Karpas-422 (cell line): ENCODE data around the gene AGFG1. TPM values are rescaled to one million over a fixed set of nuclear protein-coding genes. Genes with fewer than 3 reads are reported as not detected.
"Not testable (repeated sequence)": the region's sequence is repeated elsewhere in the genome, so short reads cannot be mapped to it uniquely, and the experiment has no call there.

Experiments
- DNase-seq: peaks from one replicate; pipeline ENCODE4 v3.0.0-alpha.2; 2015
- H2AFZ ChIP-seq: fragments of 200-600 bp; sonication (generic); 2 replicates; pipeline ENCODE4 v1.6.1; 2014; ENCODE audit warnings: antibody characterized with exemption, low read length, mixed read lengths
- H3K27ac ChIP-seq: fragments of 200-600 bp; sonication (generic); 2 replicates; pipeline ENCODE4 v1.5.1; 2014; ENCODE audit warnings: mild to moderate bottlenecking, low read length, moderate library complexity
- H3K27me3 ChIP-seq: fragments of 200-600 bp; sonication (generic); 2 replicates; pipeline ENCODE4 v1.6.1; 2014; ENCODE audit warnings: low read length, mixed read lengths
- H3K36me3 ChIP-seq: fragments of 200-600 bp; sonication (generic); 2 replicates; pipeline ENCODE4 v1.6.1; 2014; ENCODE audit warnings: low read length, mixed read lengths; ENCODE audit not compliant: insufficient read depth
- H3K4me1 ChIP-seq: fragments of 200-600 bp; sonication (generic); 2 replicates; pipeline ENCODE4 v1.6.1; 2014; ENCODE audit warnings: mild to moderate bottlenecking, low read length, mixed read lengths
- H3K4me2 ChIP-seq: fragments of 200-600 bp; sonication (generic); 2 replicates; pipeline ENCODE4 v1.6.1; 2014; ENCODE audit warnings: low read length, low read depth, mild to moderate bottlenecking; ENCODE audit not compliant: poor library complexity, severe bottlenecking
- H3K4me3 ChIP-seq: fragments of 200-600 bp; sonication (generic); 2 replicates; pipeline ENCODE4 v1.5.1; 2014; ENCODE audit warnings: mild to moderate bottlenecking, antibody characterized with exemption, low read length, mixed read lengths
- H3K79me2 ChIP-seq: fragments of 200-600 bp; sonication (generic); 2 replicates; pipeline ENCODE4 v1.6.1; 2014; ENCODE audit warnings: mild to moderate bottlenecking, low read length, mixed read lengths
- H3K9ac ChIP-seq: fragments of 200-600 bp; sonication (generic); 2 replicates; pipeline ENCODE4 v1.6.0; 2014; ENCODE audit warnings: low read length
- H3K9me2 ChIP-seq: fragments of 200-600 bp; sonication (generic), shearing (Covaris generic); replicated peaks from 2 replicates; pipeline ENCODE4 v1.6.0; 2014; ENCODE audit warnings: mild to moderate bottlenecking, low read length, moderate library complexity; ENCODE audit not compliant: insufficient read depth
- H3K9me3 ChIP-seq: fragments of 300-700, 200-600 bp; sonication (generic); 2 replicates; pipeline ENCODE4 v1.6.1; 2014; ENCODE audit warnings: low read length, mixed read lengths
- H4K20me1 ChIP-seq: fragments of 200-600 bp; sonication (generic); 2 replicates; pipeline ENCODE4 v1.6.1; 2014; ENCODE audit warnings: mild to moderate bottlenecking, antibody characterized with exemption, low read length, low read depth; ENCODE audit not compliant: insufficient read depth
- total RNA-seq: library from RNA; depleted of rRNA; stranded (reverse); fragments of >200 nt; shearing (Covaris generic); gene quantifications from 2 replicates; pipeline ENCODE4 v1.2.3, GENCODE V29; 2014; ENCODE audit warnings: low replicate concordance

AGFG1 gene
- total RNA-seq, 1 experiment from 2014 or later, result 121 TPM

GRCh38 chr2:227521178-227521577 lies 49.2 kb downstream of the AGFG1 start:
- H3K9ac ChIP-seq, H3K4me2 ChIP-seq, H2AFZ ChIP-seq, H4K20me1 ChIP-seq, H3K27ac ChIP-seq, H3K4me3 ChIP-seq, H3K9me3 ChIP-seq, H3K27me3 ChIP-seq, DNase-seq, H3K9me2 ChIP-seq: not testable (repeated sequence)
- peaks cover 46% of the 10 kb centered on the region for H3K4me1 ChIP-seq
- peaks cover 23% of the 10 kb centered on the region; the same call in 1 of the 2 replicates for H3K36me3 ChIP-seq
- peaks cover 97% of the 10 kb centered on the region for H3K79me2 ChIP-seq

GRCh38 chr2:227524665-227525064 lies 52.7 kb downstream of the AGFG1 start:
- no peaks in the 10 kb centered on the region for H4K20me1 ChIP-seq
- H3K27me3 ChIP-seq, result no peaks in the 10 kb centered on the region
- H2AFZ ChIP-seq, result no peak overlapping the region
- H3K27ac ChIP-seq, result no peak overlapping the region
- peaks cover 92% of the 10 kb centered on the region for H3K79me2 ChIP-seq
- H3K36me3 ChIP-seq, result peaks cover 34% of the 10 kb centered on the region; the same call in 1 of the 2 replicates
- no peaks in the 10 kb centered on the region for H3K9me3 ChIP-seq
- H3K4me3 ChIP-seq, result no peak overlapping the region
- no peaks in the 10 kb centered on the region for H3K9me2 ChIP-seq
- H3K4me1 ChIP-seq, result peaks cover 30% of the 10 kb centered on the region
- H3K9ac ChIP-seq, result no peak overlapping the region
- no peak for DNase-seq
- H3K4me2 ChIP-seq, result no peak overlapping the region

DNA sequence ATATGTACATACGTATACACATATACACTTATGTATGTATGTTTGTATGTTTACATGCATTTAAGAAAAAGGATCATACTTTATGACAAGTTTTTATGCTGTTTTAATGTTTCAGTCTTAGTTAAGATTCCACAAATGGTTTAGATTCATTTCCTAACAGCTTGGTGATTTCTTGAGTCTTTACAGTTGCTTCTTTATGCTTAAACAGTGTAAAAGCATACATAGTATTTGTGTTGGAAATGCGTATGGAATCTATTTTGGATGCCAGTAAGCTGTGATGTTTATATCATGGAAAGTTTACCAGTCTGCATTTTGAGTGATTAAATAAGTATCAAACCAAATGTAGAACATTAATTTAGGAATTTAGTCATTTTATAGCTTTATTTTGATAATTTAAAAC lies 55.4 kb downstream of the AGFG1 start:
- H3K36me3 ChIP-seq, result peaks cover 38% of the 10 kb centered on the region; the same call in 1 of the 2 replicates
- H3K9me2 ChIP-seq, result no peaks in the 10 kb centered on the region
- peaks cover 14% of the 10 kb centered on the region for H3K4me1 ChIP-seq
- peaks cover 80% of the 10 kb centered on the region for H3K79me2 ChIP-seq
- no peak overlapping the region for H2AFZ ChIP-seq
- no peak overlapping the region for H3K9ac ChIP-seq
- no peak overlapping the region for H3K27ac ChIP-seq
- no peaks in the 10 kb centered on the region for H4K20me1 ChIP-seq
- no peak overlapping the region for H3K4me2 ChIP-seq
- H3K9me3 ChIP-seq, result no peaks in the 10 kb centered on the region
- H3K4me3 ChIP-seq, result no peak overlapping the region
- no peak for DNase-seq
- H3K27me3 ChIP-seq, result no peaks in the 10 kb centered on the region

DNA sequence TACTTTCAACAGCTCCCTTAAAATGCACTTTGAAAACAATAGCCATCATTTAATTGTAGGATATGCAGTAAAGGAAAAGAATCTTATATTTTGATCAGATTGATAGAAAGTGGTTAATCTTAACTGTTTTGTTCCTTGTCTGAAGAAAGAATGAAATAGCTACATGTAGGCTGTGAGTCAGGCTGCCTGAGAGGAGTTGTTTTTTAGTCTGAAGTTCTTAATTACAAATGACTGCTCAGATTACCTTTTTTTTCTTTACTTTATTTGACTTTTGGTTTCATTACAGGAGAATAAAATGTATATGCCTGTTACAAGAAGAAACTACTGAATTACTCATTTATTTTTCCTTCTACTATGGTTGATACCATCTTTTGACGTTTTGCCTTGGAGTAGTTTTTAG lies 56.8 kb downstream of the AGFG1 start:
- no peak for DNase-seq
- Histone ChIP-seq H3K79me2 (peaks cover 76% of the 10 kb centered on the region), H3K9me3 (no peaks in the 10 kb centered on the region), H3K36me3 (peaks cover 52% of the 10 kb centered on the region; the same call in 1 of the 2 replicates), H3K27me3 (no peaks in the 10 kb centered on the region), H3K9me2 (no peaks in the 10 kb centered on the region), H4K20me1 (no peaks in the 10 kb centered on the region), H3K4me2 (no peak overlapping the region), H3K9ac (no peak overlapping the region), H3K4me3 (no peak overlapping the region), H2AFZ (no peak overlapping the region), H3K27ac (no peak overlapping the region), H3K4me1 (no peaks in the 10 kb centered on the region)

GRCh38 chr2:227529871-227530270 lies 57.9 kb downstream of the AGFG1 start:
- no peak overlapping the region for H3K4me2 ChIP-seq
- no peak overlapping the region for H3K27ac ChIP-seq
- H3K9me3 ChIP-seq, result no peaks in the 10 kb centered on the region
- no peaks in the 10 kb centered on the region for H3K27me3 ChIP-seq
- no peak overlapping the region for H3K4me3 ChIP-seq
- peaks cover 5% of the 10 kb centered on the region; the same call in 1 of the 2 replicates for H3K4me1 ChIP-seq
- no peaks in the 10 kb centered on the region for H3K9me2 ChIP-seq
- H3K79me2 ChIP-seq, result peaks cover 69% of the 10 kb centered on the region
- H2AFZ ChIP-seq, result no peak overlapping the region
- H4K20me1 ChIP-seq, result no peaks in the 10 kb centered on the region
- no peak overlapping the region for H3K9ac ChIP-seq
- DNase-seq, result no peak
- H3K36me3 ChIP-seq, result peaks cover 53% of the 10 kb centered on the region; the same call in 1 of the 2 replicates

DNA sequence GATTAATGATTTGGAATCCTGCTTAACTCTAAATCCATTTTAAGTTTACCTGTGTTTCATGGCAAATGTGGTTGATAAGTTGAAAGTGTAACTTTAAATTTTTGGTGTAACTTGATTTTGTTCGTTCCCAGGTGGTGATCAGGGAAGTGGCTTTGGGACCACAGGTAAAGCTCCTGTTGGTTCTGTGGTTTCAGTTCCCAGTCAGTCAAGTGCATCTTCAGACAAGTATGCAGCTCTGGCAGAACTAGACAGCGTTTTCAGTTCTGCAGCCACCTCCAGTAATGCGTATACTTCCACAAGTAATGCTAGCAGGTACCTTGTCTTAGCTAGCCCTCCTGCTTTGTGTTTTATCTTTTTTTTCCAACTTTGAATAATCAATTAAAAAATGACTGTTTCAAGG lies 62.8 kb downstream of the AGFG1 start:
- H3K4me2 ChIP-seq, result no peak overlapping the region
- no peaks in the 10 kb centered on the region for H3K9me2 ChIP-seq
- no peak for DNase-seq
- no peak overlapping the region for H3K4me3 ChIP-seq
- peaks cover 44% of the 10 kb centered on the region for H3K79me2 ChIP-seq
- peaks cover 5% of the 10 kb centered on the region; the same call in 1 of the 2 replicates for H3K4me1 ChIP-seq
- no peaks in the 10 kb centered on the region for H4K20me1 ChIP-seq
- H3K9ac ChIP-seq, result no peak overlapping the region
- H2AFZ ChIP-seq, result no peak overlapping the region
- no peak overlapping the region for H3K27ac ChIP-seq
- no peaks in the 10 kb centered on the region for H3K27me3 ChIP-seq
- peaks cover 69% of the 10 kb centered on the region for H3K36me3 ChIP-seq
- no peaks in the 10 kb centered on the region for H3K9me3 ChIP-seq

DNA sequence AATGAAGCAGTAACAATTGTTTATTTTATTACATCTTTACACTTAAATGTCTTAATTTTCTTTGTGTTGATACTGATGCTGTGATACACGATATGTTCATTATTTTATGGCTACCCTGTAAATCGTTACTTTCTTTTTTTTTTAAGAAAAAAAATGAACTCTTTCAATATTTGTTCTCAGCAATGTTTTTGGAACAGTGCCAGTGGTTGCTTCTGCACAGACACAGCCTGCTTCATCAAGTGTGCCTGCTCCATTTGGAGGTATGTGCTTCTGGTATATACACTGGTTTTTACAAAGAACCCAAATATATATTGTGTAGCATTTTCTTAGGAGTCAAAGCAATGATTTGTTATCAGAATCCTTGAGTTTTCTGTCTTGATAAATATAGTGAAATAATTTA lies 64.5 kb downstream of the AGFG1 start:
- DNase-seq, result no peak
- no peak overlapping the region for H2AFZ ChIP-seq
- no peak overlapping the region for H3K9ac ChIP-seq
- H3K4me1 ChIP-seq, result peaks cover 5% of the 10 kb centered on the region; the same call in 1 of the 2 replicates
- no peak overlapping the region for H3K4me2 ChIP-seq
- H3K36me3 ChIP-seq, result peaks cover 61% of the 10 kb centered on the region
- H3K27ac ChIP-seq, result no peak overlapping the region
- no peaks in the 10 kb centered on the region for H3K9me2 ChIP-seq
- no peaks in the 10 kb centered on the region for H4K20me1 ChIP-seq
- H3K9me3 ChIP-seq, result no peaks in the 10 kb centered on the region
- peaks cover 32% of the 10 kb centered on the region for H3K79me2 ChIP-seq
- H3K4me3 ChIP-seq, result no peak overlapping the region
- no peaks in the 10 kb centered on the region for H3K27me3 ChIP-seq

DNA sequence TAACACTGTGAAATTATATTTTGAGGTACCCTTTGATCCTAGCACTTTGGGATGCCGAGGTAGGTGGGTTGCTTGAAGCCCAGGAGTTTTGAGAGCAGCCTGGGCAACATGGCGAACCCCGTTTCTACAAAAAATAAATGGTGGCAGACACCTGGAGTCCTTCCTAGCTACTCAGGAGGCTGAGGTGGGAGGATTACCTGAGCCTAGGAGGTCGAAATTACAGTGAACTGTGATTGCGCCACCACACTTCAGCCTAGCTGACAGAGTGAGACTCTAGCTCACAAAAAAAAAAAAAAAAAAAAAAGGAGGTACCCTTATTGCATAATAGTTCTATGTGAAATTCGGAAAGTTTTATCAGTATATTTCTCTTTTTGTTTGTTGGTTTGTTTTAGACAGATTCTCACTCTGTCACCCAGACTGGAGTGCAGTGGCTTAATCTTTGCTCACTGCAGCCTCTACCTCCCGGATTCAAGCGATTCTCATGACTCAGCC lies 67.6 kb downstream of the AGFG1 start:
- H2AFZ ChIP-seq, result no peak overlapping the region
- no peak overlapping the region for H3K4me3 ChIP-seq
- DNase-seq, result no peak
- H4K20me1 ChIP-seq, result no peaks in the 10 kb centered on the region
- H3K36me3 ChIP-seq, result peaks cover 40% of the 10 kb centered on the region
- H3K9me2 ChIP-seq, result no peaks in the 10 kb centered on the region
- no peaks in the 10 kb centered on the region for H3K27me3 ChIP-seq
- H3K79me2 ChIP-seq, result peaks cover 25% of the 10 kb centered on the region; the same call in 1 of the 2 replicates
- no peak overlapping the region for H3K4me2 ChIP-seq
- no peak overlapping the region for H3K27ac ChIP-seq
- 0 out of 2 replicates have a peak, but pooled peaks cover under 1% of the 10 kb centered on the region for H3K4me1 ChIP-seq
- no peaks in the 10 kb centered on the region for H3K9me3 ChIP-seq
- no peak overlapping the region for H3K9ac ChIP-seq
